K562 (cell line): ENCODE results near the gene SMIM3. TPM values are rescaled to one million over a fixed set of nuclear protein-coding genes. Genes with fewer than 3 reads are reported as not detected.

Experiments
- ADNP ChIP-seq: fragments of 200-800 bp; sonication (Bioruptor generic); IDR thresholded peaks from 2 replicates; pipeline ENCODE4 v1.6.1; 2016; ENCODE audit warnings: missing genetic modification characterization, missing compliant biosample characterization
- BRCA1 ChIP-seq, 2 experiments: fragments of 450-650 bp in 1 of 2; sonication (generic) in 1 of 2; formaldehyde crosslinking in 1 of 2; IDR thresholded peaks; 2 replicates each; pipeline versions ENCODE4 v1.5.0 to v1.6.1; 2017 to 2020; ENCODE audit warnings: mild to moderate bottlenecking in 1 of 2, missing genetic modification reagents in 1 of 2
- ELF4 ChIP-seq: fragments of 450-650 bp; formaldehyde crosslinking; IDR thresholded peaks from 2 replicates; pipeline ENCODE4 v1.4.0; 2022; ENCODE audit warnings: missing genetic modification characterization
- EP300 ChIP-seq: IDR thresholded peaks from 2 replicates; pipeline ENCODE4 v1.6.1; 2012; ENCODE audit warnings: low read length, improper control_type of control experiment
- ETS1 ChIP-seq: conservative IDR thresholded peaks from 2 replicates; pipeline ENCODE4 v1.6.1; 2011; ENCODE audit warnings: low read depth, mild to moderate bottlenecking, low read length; ENCODE audit not compliant: control insufficient read depth
- FOXM1 ChIP-seq, 2 experiments: fragments of 450-650 bp in 1 of 2; sonication (generic) in 1 of 2; formaldehyde crosslinking in 1 of 2; IDR thresholded peaks; 2 replicates each; pipeline versions ENCODE4 v1.6.1 to v1.9.0; 2017 to 2022; ENCODE audit warnings: low read depth in 2 of 2, mild to moderate bottlenecking in 2 of 2, missing genetic modification reagents in 1 of 2, moderate library complexity in 1 of 2
- MCM2 ChIP-seq: fragments of 450-650 bp; IDR thresholded peaks from 2 replicates; pipeline ENCODE4 v1.6.1; 2017; ENCODE audit warnings: low read depth, mild to moderate bottlenecking
- MXI1 ChIP-seq: IDR thresholded peaks from 2 replicates; pipeline ENCODE4 v1.6.1; 2011; ENCODE audit warnings: low read depth, mild to moderate bottlenecking, improper control_type of control experiment, low read length
- NCOA4 ChIP-seq: fragments of 450-650 bp; IDR thresholded peaks from 2 replicates; pipeline ENCODE4 v1.6.1; 2018; ENCODE audit warnings: mild to moderate bottlenecking; ENCODE audit not compliant: partially characterized antibody
- SMARCA5 ChIP-seq: fragments of 450-650 bp; IDR thresholded peaks from 2 replicates; pipeline ENCODE4 v1.6.1; 2016
- XRCC4 ChIP-seq: IDR thresholded peaks from one replicate; pipeline ENCODE4 v1.6.1; 2011; ENCODE audit not compliant: insufficient read depth, insufficient read length; ENCODE audit errors: extremely low read depth
- polyA plus RNA-seq, 8 experiments: library from polyadenylated mRNA; depleted of rRNA in 4 of 8; stranded (reverse) in 5 of 8; unstranded in 3 of 8; fragments of >200 nt; fragmentation: Nextera tagmentation in 2 of 8; fragmentation: Illumina TruSeq in 1 of 8; extraction: Ambion mirVana in 2 of 8; extraction: Trizol in 1 of 8; gene quantifications; 2 replicates each; pipeline versions ENCODE4 v1.2.1 to v1.2.3, GENCODE V29; 2011 to 2014; ENCODE audit warnings: inconsistent platforms in 1 of 8, missing spikeins in 1 of 8
- total RNA-seq, 7 experiments: library from RNA; depleted of rRNA in 6 of 7; stranded (reverse); fragments of >200 nt in 6 of 7; fragmentation: Illumina TruSeq in 2 of 7; extraction: Trizol in 2 of 7; gene quantifications; 2 replicates each; pipeline versions ENCODE4 v1.2.1 to v1.2.3, GENCODE V29; 2011 to 2021; ENCODE audit warnings: low replicate concordance in 1 of 7
- TF ChIP-seq, protein P1 (sequence below): fragments of 250-450 bp; sonication (Bioruptor Pico); IDR thresholded peaks from 2 replicates; pipeline ENCODE4 v1.4.0; 2020
- TF ChIP-seq, protein P2 (sequence below): sonication (generic); formaldehyde crosslinking; IDR thresholded peaks from 2 replicates; pipeline ENCODE4 v1.8.0; 2023; ENCODE audit warnings: mild to moderate bottlenecking, missing genetic modification reagents

Gene SMIM3
- total and polyA plus RNA-seq, 9 of the 15 experiments (the other 6 are each of a cell fraction or from before 2014, with no cell fraction given): 4.1 to 27.7 (median 13.6) TPM

DNA sequence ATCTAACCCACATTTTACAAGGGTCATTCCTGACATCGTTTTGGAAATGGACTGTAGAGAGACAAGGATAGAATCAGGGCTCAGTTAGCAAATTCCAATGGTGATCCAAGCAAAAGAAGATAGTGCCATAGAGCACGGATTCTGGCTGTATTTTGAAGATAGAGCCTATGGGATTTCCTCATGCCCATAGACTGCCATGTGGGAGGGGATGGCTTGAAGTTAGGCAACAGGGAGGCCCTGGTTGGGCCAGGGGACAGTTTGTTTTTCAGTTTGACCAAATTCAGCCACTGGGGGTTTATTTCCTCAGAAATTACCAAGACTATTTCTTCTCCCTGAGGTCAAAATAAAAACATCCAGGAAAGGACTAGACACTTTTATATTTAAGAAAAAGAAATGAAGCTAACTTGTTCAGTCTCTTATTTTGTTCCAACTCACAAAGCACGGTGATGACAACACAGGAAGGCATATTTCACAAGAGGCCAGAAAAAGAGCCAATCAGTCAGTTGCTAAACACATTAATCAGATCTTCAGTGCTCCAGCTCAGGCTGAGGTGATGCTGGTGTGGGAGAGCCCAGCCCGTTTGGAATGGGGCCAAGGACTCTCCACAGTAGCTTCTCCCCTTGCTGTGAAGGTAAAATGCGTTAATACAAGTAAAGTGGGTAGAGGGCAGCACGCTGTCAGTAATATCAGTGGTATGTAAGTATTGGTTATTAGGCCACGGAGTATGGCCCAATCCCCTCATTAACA, 15.4 kb upstream of the SMIM3 start (continued):
- TF ChIP-seq, protein P1, sequence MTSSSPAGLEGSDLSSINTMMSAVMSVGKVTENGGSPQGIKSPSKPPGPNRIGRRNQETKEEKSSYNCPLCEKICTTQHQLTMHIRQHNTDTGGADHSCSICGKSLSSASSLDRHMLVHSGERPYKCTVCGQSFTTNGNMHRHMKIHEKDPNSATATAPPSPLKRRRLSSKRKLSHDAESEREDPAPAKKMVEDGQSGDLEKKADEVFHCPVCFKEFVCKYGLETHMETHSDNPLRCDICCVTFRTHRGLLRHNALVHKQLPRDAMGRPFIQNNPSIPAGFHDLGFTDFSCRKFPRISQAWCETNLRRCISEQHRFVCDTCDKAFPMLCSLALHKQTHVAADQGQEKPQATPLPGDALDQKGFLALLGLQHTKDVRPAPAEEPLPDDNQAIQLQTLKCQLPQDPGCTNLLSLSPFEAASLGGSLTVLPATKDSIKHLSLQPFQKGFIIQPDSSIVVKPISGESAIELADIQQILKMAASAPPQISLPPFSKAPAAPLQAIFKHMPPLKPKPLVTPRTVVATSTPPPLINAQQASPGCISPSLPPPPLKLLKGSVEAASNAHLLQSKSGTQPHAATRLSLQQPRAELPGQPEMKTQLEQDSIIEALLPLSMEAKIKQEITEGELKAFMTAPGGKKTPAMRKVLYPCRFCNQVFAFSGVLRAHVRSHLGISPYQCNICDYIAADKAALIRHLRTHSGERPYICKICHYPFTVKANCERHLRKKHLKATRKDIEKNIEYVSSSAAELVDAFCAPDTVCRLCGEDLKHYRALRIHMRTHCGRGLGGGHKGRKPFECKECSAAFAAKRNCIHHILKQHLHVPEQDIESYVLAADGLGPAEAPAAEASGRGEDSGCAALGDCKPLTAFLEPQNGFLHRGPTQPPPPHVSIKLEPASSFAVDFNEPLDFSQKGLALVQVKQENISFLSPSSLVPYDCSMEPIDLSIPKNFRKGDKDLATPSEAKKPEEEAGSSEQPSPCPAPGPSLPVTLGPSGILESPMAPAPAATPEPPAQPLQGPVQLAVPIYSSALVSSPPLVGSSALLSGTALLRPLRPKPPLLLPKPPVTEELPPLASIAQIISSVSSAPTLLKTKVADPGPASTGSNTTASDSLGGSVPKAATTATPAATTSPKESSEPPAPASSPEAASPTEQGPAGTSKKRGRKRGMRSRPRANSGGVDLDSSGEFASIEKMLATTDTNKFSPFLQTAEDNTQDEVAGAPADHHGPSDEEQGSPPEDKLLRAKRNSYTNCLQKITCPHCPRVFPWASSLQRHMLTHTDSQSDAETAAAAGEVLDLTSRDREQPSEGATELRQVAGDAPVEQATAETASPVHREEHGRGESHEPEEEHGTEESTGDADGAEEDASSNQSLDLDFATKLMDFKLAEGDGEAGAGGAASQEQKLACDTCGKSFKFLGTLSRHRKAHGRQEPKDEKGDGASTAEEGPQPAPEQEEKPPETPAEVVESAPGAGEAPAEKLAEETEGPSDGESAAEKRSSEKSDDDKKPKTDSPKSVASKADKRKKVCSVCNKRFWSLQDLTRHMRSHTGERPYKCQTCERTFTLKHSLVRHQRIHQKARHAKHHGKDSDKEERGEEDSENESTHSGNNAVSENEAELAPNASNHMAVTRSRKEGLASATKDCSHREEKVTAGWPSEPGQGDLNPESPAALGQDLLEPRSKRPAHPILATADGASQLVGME (CRISPR knock-in tag): no peak
- TF ChIP-seq ETS1 (0 out of 2 replicates have a peak, but pooled peaks have one; percentile 54), XRCC4 (no peak), NCOA4 (no peak), EP300 (peak; percentile 90), ELF4 (CRISPR knock-in tag) (no peak), ADNP (tag) (no peak), MCM2 (no peak), BRCA1 (IDR thresholded peaks at IDR 0.05) (no peak), BRCA1 (CRISPR knock-in tag; IDR thresholded peaks at IDR 0.05) (no peak), SMARCA5 (no peak), MXI1 (no peak), FOXM1 (IDR thresholded peaks at IDR 0.05; ENCODE audit: low read depth) (no peak), FOXM1 (CRISPR knock-in tag; IDR thresholded peaks at IDR 0.05; ENCODE audit: low read depth) (no peak)
- TF ChIP-seq, protein P2, sequence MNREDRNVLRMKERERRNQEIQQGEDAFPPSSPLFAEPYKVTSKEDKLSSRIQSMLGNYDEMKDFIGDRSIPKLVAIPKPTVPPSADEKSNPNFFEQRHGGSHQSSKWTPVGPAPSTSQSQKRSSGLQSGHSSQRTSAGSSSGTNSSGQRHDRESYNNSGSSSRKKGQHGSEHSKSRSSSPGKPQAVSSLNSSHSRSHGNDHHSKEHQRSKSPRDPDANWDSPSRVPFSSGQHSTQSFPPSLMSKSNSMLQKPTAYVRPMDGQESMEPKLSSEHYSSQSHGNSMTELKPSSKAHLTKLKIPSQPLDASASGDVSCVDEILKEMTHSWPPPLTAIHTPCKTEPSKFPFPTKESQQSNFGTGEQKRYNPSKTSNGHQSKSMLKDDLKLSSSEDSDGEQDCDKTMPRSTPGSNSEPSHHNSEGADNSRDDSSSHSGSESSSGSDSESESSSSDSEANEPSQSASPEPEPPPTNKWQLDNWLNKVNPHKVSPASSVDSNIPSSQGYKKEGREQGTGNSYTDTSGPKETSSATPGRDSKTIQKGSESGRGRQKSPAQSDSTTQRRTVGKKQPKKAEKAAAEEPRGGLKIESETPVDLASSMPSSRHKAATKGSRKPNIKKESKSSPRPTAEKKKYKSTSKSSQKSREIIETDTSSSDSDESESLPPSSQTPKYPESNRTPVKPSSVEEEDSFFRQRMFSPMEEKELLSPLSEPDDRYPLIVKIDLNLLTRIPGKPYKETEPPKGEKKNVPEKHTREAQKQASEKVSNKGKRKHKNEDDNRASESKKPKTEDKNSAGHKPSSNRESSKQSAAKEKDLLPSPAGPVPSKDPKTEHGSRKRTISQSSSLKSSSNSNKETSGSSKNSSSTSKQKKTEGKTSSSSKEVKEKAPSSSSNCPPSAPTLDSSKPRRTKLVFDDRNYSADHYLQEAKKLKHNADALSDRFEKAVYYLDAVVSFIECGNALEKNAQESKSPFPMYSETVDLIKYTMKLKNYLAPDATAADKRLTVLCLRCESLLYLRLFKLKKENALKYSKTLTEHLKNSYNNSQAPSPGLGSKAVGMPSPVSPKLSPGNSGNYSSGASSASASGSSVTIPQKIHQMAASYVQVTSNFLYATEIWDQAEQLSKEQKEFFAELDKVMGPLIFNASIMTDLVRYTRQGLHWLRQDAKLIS (CRISPR knock-in tag): no peak
